NCI-H446 (cell line): ENCODE results near the gene VIPR2.

Source experiments
- DNase-seq, 2 experiments: peaks; one replicate each; lab custom pipeline; 2025; lab: John Stamatoyannopoulos, UW

Gene VIPR2

DNA sequence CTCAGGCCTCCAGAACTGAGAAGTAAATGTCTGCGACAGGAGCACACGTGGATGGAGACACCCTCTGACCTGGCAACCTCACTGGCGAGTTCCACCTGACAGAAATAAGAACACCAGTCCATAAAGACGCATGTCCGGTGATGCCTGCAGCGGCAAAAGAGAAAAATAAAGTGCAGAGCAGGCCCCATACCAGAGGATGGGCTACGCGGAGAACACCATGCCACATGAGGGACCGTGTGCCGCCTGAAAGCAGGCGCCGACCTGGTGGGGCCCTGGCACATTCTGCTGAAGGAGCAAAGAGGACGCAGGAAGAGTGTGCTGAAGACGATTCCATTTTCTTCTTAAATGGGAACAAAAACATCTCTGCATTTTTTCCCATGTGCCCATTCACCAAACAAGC lies 105.0 kb downstream of the VIPR2 start:
- DNase-seq: no peak

- DNase-seq: no peak
Observed at GRCh38 chr7:159038066-159038465, 106.6 kb downstream of the VIPR2 start.

- DNase-seq: no peak
Observed at GRCh38 chr7:159036916-159037605, 107.6 kb downstream of the VIPR2 start.

DNA sequence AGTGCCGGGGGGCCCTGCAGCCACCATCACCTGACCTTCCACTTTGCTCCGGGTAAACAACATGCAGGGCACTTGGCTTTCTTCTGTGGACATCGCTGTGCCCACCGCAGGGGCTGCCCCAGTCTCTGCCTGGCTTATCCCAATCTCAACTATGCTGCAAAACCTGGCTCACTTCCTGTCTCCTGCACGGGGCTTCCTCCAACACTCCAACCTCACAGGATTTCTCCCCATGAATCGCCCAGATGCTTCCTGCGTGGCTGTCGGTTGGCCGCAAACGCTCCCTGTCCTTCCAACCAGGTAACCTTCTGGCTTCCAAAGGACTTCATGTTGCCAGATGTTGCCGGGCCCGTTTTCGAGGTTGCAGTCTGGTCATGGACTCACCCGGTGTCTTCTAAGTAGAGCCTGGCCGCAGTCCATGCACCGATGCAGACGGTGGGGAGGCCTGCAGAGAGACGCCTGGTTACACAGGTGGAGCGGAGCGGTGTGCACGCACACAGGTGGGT lies 109.0 kb downstream of the VIPR2 start:
- DNase-seq: no peak

DNA sequence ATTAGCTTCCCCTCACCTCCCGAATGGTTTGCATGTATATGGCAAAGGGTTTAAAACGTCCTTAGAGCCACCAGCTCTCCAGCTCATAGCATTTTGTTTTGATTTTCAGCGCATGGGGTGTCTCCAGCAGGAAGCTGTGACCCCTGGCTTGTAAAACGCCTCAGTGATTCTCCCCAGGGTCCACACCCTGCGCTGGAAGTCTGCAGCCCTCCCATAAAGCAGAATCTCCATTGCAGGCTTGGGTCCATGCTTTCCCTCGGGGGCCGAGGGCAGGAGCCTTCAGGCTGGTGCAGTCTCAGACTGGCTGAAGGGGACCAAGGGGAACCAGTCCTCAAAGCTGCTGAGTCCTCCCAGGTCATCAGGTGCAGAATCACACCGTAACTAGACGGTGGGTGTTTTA lies 109.7 kb downstream of the VIPR2 start:
- DNase-seq: no peak

GRCh38 chr7:159034394-159034793 lies 110.3 kb downstream of the VIPR2 start:
- no peak for DNase-seq

- DNase-seq: no peak
Observed at GRCh38 chr7:159033956-159034355, 110.7 kb downstream of the VIPR2 start.

GRCh38 chr7:159033473-159033825 lies 111.2 kb downstream of the VIPR2 start:
- DNase-seq: no peak

- no peak for DNase-seq
Observed at GRCh38 chr7:159032753-159033472, 111.8 kb downstream of the VIPR2 start.

DNA sequence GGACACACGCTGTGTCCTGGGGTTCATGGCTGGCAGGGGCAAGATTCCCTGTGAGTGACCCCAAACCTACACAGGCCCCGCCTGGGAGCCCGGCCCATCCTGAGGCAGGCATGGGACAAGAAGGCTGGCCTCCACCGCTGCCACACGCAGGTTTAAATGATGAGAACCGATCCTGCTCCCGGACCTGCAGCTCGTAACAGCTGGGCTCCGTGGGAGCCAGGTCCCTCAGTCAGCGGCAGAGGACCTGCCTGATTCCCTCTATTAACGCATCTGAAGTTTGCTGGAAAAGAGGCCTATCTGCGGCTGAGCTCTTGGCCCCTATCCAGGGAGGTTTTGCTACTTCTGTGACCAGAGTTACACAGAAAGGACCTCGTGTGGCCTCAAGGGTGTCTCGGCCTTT lies 112.3 kb downstream of the VIPR2 start:
- DNase-seq: no peak

- DNase-seq: no peak
Observed at GRCh38 chr7:159031750-159032149, 112.9 kb downstream of the VIPR2 start.

DNA sequence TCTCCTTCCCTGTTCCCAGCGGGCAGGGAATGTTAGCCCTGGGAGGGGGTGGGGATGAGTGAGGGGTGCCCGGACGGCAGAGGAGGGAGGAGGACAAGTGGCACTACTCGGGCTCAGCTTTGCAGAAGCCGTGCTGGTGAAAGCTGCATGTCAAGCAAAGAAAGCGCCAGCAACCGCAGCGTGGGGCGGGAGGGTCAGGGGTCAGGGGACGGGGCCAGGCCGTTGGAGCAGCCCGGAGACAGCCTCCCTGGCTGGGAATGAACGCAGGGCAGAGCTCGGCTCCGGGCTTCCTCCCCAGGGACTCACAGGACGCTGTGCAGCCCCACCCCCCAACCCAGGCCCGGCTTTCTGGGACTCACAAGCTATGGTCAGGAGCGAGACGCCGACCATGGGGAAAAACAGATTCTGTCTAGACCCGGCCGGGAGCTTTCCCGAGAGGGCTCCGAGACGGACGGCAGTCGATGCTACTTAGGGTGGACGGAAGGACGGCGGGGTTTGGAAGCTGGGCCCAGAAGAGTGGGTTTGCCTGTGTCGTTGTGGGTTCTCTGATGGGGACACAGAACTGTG lies 113.4 kb downstream of the VIPR2 start:
- DNase-seq: no peak

DNA sequence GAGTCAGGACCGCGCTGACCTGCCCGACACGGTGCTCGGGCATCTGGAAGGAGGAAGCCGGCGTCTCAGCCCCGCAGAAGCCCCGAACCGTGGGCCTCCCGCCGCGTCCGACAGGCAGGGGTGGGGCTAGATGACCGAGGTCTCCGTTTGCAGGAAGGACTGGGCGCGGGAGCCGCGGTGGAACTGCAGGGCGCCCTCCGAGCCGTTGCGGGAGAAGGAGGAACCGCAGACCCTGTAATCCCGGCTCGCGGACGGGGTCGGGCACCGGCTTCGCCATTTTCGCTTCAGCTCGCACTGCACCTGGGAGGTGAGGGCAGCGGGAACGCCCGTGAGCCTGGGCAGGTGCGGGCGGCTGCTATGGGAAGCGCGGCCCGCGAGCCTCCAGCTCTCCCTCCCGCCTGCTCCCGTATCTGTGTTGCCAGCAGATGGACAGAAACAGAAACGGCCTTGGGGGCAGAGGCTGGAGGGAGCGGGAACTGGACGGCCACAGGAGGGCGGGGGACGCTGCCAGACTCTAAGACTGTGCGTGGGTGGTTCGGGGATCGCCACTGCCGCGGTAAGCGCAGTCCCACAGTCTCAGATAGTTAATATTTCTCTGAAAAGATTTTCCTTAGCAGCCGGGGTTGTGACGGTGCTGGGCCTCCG lies 114.1 kb downstream of the VIPR2 start:
- DNase-seq: no peak

- DNase-seq: no peak
Observed at GRCh38 chr7:159028508-159029401, 115.9 kb downstream of the VIPR2 start.

DNA sequence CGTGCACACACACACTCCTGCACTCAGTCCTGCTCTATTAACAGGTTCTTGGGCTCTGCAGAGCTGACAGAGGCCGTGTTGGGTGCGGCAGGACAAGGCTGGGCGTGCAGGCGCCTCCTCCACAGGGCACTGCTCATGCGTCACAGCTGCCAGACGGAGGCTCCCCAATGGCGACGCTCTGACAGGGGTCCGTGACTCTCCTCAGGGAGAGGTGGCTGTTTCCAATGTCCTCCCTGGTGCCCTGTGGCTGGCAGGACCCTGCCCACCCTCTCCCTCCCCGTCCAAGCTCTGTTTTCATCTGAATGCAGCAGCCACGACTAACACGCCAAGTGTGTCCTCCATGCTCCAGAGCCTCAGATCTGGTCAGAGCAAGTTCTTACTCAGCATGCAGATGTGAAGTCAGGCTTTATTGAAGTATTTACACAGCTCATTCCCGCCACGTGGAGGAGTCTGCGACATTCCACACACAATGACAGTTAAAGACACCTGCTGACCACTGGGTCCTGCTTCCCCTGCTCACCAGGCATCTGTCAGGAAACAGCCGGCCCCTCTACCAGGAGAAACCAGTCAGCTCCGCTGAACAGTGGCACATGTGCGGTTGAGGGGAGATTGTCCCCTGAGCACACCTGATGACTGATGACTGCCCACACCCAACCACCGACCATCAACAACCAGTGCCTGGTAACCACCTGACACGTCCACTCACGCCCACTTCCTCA lies 116.7 kb downstream of the VIPR2 start:
- DNase-seq: no peak

GRCh38 chr7:159027056-159027788 lies 117.4 kb downstream of the VIPR2 start:
- no peak for DNase-seq

GRCh38 chr7:159026271-159027055 lies 118.2 kb downstream of the VIPR2 start:
- no peak for DNase-seq

- DNase-seq: no peak
Observed at GRCh38 chr7:159025161-159025779, 119.4 kb downstream of the VIPR2 start.
